ENCODE measurements around the gene GMPR2. TPM values are rescaled to one million over a fixed set of nuclear protein-coding genes. Genes with fewer than 3 reads are reported as not detected.

Gene GMPR2
- total and polyA plus RNA-seq, 2 of the 4 experiments (the other 2 are of a cell fraction) = 63.7 to 92.5 TPM

GRCh38 chr14:24269910-24270536, 37.3 kb downstream of the GMPR2 start:
- peaks cover 9 to 27% of the 10 kb centered on the region in 2 experiments for H3K79me1 ChIP-seq (ENCODE audit: low read depth in 1 of 2, low read length in 2 of 2)
- POLR2A ChIA-PET (ENCODE audit: unreplicated experiment) = no interaction called here
- intact Hi-C loops (cut with micrococcal nuclease) (loop anchor here (2.0 kb wide), 2 partner anchors 13 to 27 kb away; partner anchors contain the start of gene TINF2), in situ Hi-C loops (cut with MboI; ENCODE audit: low sequenced_read_pairs) (no loop called here), dilution Hi-C loops (cut with HindIII; ENCODE audit: low sequenced_read_pairs, unreplicated experiment) (no loop called here)
- H2AFZ ChIP-seq (replicated peaks; ENCODE audit: low read length, poor library complexity) = no peak overlapping the region
- H3K56ac ChIP-seq (ENCODE audit: extremely low read depth, insufficient read depth, low read length) = no peak overlapping the region
- H2BK120ac ChIP-seq (ENCODE audit: low read depth, low read length) = no peak overlapping the region
- no peaks in the 10 kb centered on the region for H4K20me1 ChIP-seq (ENCODE audit: insufficient read depth, low read length)
- peaks cover 5% of the 10 kb centered on the region; the same call in 1 of the 2 replicates for H3K9me1 ChIP-seq (ENCODE audit: insufficient read depth, low read length)
- H3K9me3 ChIP-seq (ENCODE audit: control insufficient read depth, insufficient read depth, low read length) = no peaks in the 10 kb centered on the region
- no peak overlapping the region for H2BK20ac ChIP-seq (ENCODE audit: low read depth, low read length)
- peaks cover 29% of the 10 kb centered on the region for H3K36me3 ChIP-seq (ENCODE audit: control insufficient read depth, insufficient read depth, low read length)
- H3K27me3 ChIP-seq (ENCODE audit: control insufficient read depth, insufficient read depth, low read length) = no peaks in the 10 kb centered on the region
- H3K9ac ChIP-seq (ENCODE audit: low read depth, low read length) = no peak overlapping the region
- CTCF ChIA-PET = interaction anchor here (0.8 to 2.0 kb wide), 3 partner anchors 8 to 28 kb away, joined by 3 to 11 read pairs (median 4); partner anchors contain the start of gene TINF2
- no peak overlapping the region for H4K5ac ChIP-seq (ENCODE audit: low read depth, low read length)
- no peak overlapping the region for H3K14ac ChIP-seq (replicated peaks; ENCODE audit: low read depth, low read length)
- ATAC-seq (ENCODE audit: low read depth) = no peak
- TF ChIP-seq MAFK (IDR thresholded peaks at IDR 0.05; ENCODE audit: low read depth, low read length) (no peak), CTCF (conservative IDR thresholded peaks at IDR 0.05; ENCODE audit: low read depth, low read length) (no peak), CHD1 (IDR thresholded peaks at IDR 0.05; ENCODE audit: low read depth, low read length) (no peak), MAZ (IDR thresholded peaks at IDR 0.05; ENCODE audit: borderline replicate concordance, low read depth, low read length) (no peak), RCOR1 (IDR thresholded peaks at IDR 0.05; ENCODE audit: insufficient replicate concordance, low read length) (no peak), NFE2L2 (IDR thresholded peaks at IDR 0.05; ENCODE audit: low read depth, low read length) (no peak), FOS (IDR thresholded peaks at IDR 0.05; ENCODE audit: low read depth, low read length) (no peak)
- TF ChIP-seq, protein P1, sequence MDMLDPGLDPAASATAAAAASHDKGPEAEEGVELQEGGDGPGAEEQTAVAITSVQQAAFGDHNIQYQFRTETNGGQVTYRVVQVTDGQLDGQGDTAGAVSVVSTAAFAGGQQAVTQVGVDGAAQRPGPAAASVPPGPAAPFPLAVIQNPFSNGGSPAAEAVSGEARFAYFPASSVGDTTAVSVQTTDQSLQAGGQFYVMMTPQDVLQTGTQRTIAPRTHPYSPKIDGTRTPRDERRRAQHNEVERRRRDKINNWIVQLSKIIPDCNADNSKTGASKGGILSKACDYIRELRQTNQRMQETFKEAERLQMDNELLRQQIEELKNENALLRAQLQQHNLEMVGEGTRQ (IDR thresholded peaks at IDR 0.05; ENCODE audit: low read depth, low read length) = no peak
- H4K8ac ChIP-seq (ENCODE audit: low read depth in 2 of 2, low read length in 2 of 2) = no peak overlapping the region
- H2AK5ac ChIP-seq (ENCODE audit: low read depth, low read length) = no peak overlapping the region
- H3K4ac ChIP-seq (ENCODE audit: low read depth, low read length) = no peak overlapping the region
- H2BK5ac ChIP-seq (ENCODE audit: low read depth, low read length, poor library complexity, severe bottlenecking) = no peak overlapping the region
- BruUV-seq (replicated peaks) = no TSS peak
- H3K18ac ChIP-seq (ENCODE audit: low read depth, low read length) = no peak overlapping the region
- 100% methylated on average over 5 of the region's 14 CpGs; no CpG with 5 or more reads in 1 of the 2 experiments for WGBS, 2 experiments (ENCODE audit: extremely low coverage in 2 of 2, insufficient read length in 1 of 2)
- no peak overlapping the region for H2BK15ac ChIP-seq (ENCODE audit: low read depth, low read length)
- peaks cover 5% of the 10 kb centered on the region; the same call in 1 of the 2 replicates for H3K4me1 ChIP-seq (ENCODE audit: control insufficient read depth, insufficient read depth, low read length)
- no peak for DNase-seq
- H2AK9ac ChIP-seq (replicated peaks; ENCODE audit: low read depth, low read length, poor library complexity) = no peak overlapping the region
- H3K27ac ChIP-seq (ENCODE audit: insufficient read depth, low read length) = no peak overlapping the region
- H4K91ac ChIP-seq (ENCODE audit: insufficient read depth, low read depth, low read length) = no peak overlapping the region
- no peak overlapping the region for H3K4me3 ChIP-seq (ENCODE audit: insufficient read depth, low read depth, low read length)
- no peak overlapping the region for H3K4me2 ChIP-seq (ENCODE audit: low read depth, low read length)
- H3K23ac ChIP-seq (ENCODE audit: low read depth, low read length) = no peak overlapping the region

All from IMR-90 (cell line).